Erythroblast (primary cell): Measurements from ENCODE around the gene PDS5B.
"Not testable (repeated sequence)": the region's sequence is repeated elsewhere in the genome, so short reads cannot be mapped to it uniquely, and the experiment has no call there.

Experiments
- DNase-seq, 2 experiments: peaks; one replicate each; lab custom pipeline; 2025; lab: John Stamatoyannopoulos, UW
- GATA1 ChIP-seq: IDR thresholded peaks from 2 replicates; pipeline ENCODE4 v1.6.1; 2011; ENCODE audit warnings: low read depth, mild to moderate bottlenecking, control low read depth, low read length, moderate library complexity
- POLR2A ChIP-seq: IDR thresholded peaks from 2 replicates; pipeline ENCODE4 v1.6.1; 2011; ENCODE audit warnings: mild to moderate bottlenecking, low read length

Gene PDS5B

DNA sequence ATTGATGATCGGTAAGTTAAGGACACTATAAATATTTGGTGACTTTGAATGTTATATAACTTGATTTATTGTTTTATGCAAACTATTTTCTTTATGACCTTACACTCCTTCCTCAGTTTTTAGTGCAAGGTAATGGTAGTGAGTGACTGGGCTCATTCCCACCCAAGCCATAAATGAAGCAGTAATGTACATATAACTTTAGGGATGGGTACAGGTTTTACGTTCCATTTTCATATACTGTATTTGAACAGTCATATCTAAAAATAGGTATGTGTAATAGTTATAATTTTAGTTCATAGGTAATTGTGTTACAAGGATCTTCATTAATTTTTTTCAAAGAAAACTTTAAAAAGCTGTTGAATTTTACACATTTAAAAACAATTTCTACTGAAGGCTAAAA lies 101.0 kb downstream of the PDS5B start:
- no peak for TF ChIP-seq GATA1
- no peak for TF ChIP-seq POLR2A
- no peak for DNase-seq

DNA sequence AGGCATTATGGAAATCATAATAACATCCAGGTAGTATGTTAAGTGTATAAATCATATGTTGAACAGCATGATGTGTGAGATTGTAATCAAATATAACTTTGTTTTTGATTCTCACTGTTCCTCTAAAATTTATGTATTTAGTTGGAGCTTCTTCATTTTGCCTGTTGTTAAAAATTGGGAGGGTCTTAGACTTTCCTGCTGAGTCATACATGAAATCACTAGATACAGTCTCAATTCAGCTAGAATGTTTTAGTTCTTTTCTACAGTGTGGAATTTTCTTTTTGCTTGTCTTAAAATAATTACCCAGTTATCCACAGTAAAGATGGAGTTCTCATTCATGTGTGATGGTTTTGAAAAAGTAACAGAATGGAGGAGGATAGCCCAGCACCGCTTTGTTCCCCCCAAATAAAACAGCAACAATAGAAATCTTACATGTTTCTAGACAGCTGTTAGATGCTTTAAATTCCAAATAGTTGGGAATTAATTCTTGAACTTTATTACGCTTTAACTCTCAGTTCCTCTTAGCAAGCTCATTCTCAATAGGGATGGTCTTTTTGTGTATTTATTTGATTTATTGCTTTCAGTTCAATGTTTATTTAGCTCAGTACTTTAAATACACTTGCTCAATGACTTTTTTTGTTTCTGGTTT lies 109.5 kb downstream of the PDS5B start:
- TF ChIP-seq GATA1 (no peak), POLR2A (no peak)
- no peak for DNase-seq

GRCh38 chr13:32707471-32707870 lies 121.2 kb downstream of the PDS5B start:
- DNase-seq: no peak
- TF ChIP-seq GATA1: no peak
- no peak for TF ChIP-seq POLR2A

DNA sequence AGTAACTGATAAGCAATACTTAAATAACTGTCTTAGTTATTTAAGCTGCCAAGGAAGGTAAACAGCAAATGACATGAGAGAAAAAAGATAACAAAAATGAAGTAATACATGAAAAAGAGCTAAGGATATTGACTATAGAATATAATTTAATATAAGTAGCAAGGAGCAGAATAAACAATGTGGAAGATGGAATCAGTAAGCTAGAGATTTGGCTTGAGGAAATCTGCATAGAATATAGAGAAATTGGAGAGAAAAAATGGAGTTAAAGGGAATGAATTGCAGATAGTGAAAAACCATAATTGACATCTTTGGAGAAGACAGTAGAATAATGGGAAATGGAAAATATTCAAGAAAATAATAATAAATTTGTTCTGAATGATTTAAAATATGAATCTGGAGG lies 127.1 kb downstream of the PDS5B start:
- TF ChIP-seq POLR2A (no peak), GATA1 (no peak)
- DNase-seq: no peak

DNA sequence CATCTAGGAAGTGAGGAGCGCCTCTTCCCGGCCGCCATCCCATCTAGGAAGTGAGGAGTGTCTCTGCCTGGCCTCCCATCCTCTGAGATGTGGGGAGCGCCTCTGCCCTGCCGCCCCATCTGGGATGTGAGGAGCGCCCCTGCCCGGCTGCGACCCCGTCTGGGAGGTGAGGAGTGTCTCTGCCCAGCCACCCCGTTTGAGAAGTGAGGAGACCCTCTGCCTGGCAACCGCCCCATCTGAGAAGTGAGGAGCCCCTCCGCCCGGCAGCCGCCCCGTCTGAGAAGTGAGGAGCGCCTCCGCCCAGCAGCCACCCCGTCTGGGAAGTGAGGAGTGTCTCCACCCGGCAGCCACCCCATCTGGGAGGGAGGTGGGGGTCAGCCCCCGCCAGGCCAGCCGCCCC lies 129.9 kb downstream of the PDS5B start:
- DNase-seq: not testable (repeated sequence)

- DNase-seq: no peak
- TF ChIP-seq GATA1 (no peak), POLR2A (no peak)
Measured at GRCh38 chr13:32720026-32720425, 133.8 kb downstream of the PDS5B start.

GRCh38 chr13:32721131-32722034 lies 135.1 kb downstream of the PDS5B start:
- not testable (repeated sequence) for DNase-seq

DNA sequence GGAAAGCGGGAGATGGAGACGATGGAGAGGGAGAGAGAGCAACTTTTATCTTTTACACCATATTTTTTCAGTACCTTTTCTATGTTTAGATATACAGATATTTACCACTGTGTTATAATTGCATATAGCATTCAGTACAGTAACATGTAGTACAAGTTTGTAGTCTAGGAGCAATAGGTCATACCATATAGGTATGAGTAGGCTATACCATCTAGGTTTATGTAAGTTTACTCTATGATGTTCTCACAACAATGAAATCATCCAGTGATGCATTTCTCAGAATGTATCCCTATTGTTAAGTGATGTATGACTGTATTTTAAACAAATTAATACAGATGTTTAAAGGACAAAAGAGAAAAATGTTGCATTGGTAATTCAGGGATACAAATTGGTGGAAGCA lies 136.1 kb downstream of the PDS5B start:
- no peak for TF ChIP-seq GATA1
- TF ChIP-seq POLR2A: no peak
- no peak for DNase-seq

- no peak for TF ChIP-seq POLR2A
- no peak for TF ChIP-seq GATA1
- DNase-seq: no peak
Measured at GRCh38 chr13:32723987-32724386, 137.7 kb downstream of the PDS5B start.

- DNase-seq: no peak
- TF ChIP-seq POLR2A (no peak), GATA1 (no peak)
Measured at GRCh38 chr13:32726374-32727037, 140.3 kb downstream of the PDS5B start.

DNA sequence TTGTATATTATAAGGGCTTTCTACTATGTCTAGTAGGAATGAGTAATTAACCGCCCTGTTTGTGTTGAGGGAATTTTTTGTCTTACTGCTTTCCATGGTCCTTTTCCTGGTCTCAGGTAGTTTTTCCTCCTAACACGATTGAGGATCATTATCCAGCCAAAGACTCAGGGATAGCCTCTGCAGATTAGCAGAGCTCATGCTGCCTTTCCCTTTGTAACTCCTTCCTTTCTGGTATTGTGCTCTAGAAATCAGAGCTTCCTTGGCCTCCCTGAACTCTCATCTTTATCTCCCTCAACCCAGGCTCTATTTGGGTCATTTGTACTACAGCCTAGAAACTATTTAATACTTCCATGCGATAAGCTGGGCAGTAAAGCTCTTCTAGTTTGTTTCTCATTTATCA lies 142.1 kb downstream of the PDS5B start:
- DNase-seq: no peak
- no peak for TF ChIP-seq GATA1
- no peak for TF ChIP-seq POLR2A

DNA sequence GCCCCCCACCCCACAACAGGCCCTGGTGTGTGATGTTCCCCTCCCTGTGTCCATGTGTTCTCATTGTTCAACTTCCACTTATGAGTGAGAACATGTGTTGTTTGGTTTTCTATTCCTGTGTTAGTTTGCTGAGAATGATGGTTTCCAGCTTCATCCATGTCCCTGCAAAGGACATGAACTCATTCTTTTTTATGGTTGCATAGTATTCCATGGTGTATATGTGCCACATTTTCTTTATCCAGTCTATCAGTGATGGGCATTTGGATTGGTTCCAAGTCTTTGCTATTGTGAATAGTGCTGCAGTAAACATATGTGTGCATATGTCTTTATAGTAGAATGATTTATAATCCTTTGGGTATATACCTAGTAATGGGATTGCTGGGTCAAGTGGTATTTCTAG lies 142.8 kb downstream of the PDS5B start:
- DNase-seq: not testable (repeated sequence)

DNA sequence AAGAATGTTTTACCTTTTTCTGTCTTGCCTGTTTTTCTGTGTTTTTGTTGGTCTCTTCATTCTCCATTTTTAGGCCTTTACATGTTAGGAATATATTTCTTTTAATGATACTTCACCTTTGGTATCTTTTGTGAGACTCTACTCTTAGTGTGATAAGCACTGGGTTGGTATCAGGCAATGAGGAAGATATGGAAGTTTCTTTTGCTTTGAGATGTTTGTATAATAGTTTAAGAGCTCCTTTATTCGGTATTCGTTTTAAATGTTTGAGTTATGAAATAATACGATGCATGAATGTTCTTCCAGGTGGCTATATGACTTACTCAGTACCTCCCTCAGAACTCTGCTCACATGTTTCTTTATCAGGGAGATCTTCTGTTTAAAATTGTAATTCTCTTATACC lies 144.8 kb downstream of the PDS5B start:
- TF ChIP-seq GATA1: no peak
- TF ChIP-seq POLR2A: no peak
- DNase-seq: no peak

GRCh38 chr13:32731576-32731975 lies 145.3 kb downstream of the PDS5B start:
- TF ChIP-seq POLR2A: no peak
- TF ChIP-seq GATA1: no peak
- DNase-seq: no peak

GRCh38 chr13:32733690-32734089 lies 147.4 kb downstream of the PDS5B start:
- DNase-seq: no peak
- no peak for TF ChIP-seq GATA1
- TF ChIP-seq POLR2A: no peak
